ENCODE data around the gene NSFL1C.
"Not testable (repeated sequence)": the region's sequence is repeated elsewhere in the genome, so short reads cannot be mapped to it uniquely, and the experiment has no call there.

The NSFL1C gene

GRCh38 chr20:1423206-1423605, 43.4 kb downstream of the NSFL1C start:
- no peak for DNase-seq

DNA sequence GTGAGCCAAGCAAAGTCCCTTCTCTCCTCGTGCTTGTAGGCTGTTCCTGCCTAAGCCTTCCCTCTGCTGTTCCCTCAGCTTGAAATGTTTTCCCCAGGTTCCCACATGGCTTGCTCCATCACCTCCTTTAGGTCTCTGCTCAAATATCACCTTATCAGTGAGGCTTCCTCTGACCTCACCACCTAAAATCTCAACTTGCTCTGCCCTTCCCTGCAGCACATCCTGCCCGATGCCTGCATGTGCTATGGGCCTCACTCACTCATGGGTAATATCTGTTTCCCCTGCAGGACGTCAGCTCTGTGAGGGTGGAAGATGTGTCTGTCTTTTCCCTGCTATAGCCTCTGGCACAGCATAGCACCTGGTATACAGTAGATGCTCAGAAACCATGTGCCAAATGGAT, 43.9 kb downstream of the NSFL1C start:
- DNase-seq, result no peak

DNA sequence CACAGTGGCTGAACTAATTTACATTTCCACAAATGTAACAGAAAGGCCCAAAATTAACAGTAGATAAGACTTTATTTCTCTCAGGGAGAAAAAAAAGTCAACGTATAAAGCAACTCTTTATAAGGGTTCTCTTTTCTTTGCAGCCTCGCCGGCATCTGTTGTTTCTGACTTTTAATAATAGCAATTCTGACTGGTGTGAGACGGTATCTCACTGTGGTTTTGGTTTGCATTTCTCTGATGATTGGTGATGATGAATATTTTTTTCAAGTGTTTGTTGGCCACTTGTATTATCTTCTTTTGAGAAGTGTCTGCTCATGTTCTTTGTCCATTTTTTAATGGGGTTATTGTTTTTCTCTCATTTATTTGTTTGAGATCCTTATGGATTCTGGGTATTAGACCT, 46.6 kb downstream of the NSFL1C start:
- no peak for DNase-seq

GRCh38 chr20:1418350-1418749, 48.3 kb downstream of the NSFL1C start:
- DNase-seq, result no peak

DNA sequence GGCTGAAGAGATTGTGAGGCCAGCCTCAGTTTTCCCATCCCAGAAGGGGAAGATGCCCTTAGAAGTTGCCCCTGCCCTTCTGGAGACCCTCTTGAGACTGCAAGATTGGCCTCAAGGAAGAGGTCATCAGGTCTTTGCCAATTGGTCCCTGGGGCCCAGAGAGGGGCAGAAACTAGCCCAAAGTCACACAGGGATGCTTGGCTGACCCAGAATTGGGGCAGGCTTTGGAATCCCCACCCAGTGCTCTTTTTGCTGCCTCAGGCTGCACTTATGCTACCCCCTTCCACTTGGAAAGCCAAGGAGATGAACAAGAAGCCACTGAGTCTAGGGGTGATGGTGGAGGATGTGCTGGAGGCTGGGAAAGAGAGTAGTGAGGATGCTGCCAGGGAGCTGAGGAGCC, 48.9 kb downstream of the NSFL1C start:
- no peak for DNase-seq

GRCh38 chr20:1417273-1417672, 49.4 kb downstream of the NSFL1C start:
- DNase-seq, result no peak

- no peak for DNase-seq
Measured at GRCh38 chr20:1415667-1416468, 50.8 kb downstream of the NSFL1C start.

- DNase-seq, result no peak
Measured at GRCh38 chr20:1414982-1415381, 51.7 kb downstream of the NSFL1C start.

GRCh38 chr20:1405801-1406200, 60.8 kb downstream of the NSFL1C start:
- DNase-seq, result no peak

DNA sequence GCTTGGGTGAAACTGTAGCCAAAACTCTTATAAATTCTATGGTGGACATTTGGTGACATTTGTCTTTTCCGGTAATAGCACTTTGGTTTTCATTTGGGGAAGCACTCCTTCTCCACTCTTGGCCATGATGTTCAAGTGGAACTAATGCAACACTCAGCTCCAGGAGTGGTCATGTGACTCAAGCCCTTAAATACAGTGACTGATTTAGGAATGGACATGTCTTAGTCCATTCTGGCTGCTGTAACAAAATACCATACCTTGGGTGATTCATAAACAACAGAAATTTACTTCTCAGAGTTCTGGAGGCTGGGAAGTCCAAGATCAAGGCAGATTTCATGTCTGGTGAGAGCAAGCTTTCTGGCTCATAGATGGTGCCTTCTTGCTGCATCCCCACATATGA, 63.0 kb downstream of the NSFL1C start:
- DNase-seq, result no peak

GRCh38 chr20:1402149-1402548, 64.5 kb downstream of the NSFL1C start:
- DNase-seq, result no peak

DNA sequence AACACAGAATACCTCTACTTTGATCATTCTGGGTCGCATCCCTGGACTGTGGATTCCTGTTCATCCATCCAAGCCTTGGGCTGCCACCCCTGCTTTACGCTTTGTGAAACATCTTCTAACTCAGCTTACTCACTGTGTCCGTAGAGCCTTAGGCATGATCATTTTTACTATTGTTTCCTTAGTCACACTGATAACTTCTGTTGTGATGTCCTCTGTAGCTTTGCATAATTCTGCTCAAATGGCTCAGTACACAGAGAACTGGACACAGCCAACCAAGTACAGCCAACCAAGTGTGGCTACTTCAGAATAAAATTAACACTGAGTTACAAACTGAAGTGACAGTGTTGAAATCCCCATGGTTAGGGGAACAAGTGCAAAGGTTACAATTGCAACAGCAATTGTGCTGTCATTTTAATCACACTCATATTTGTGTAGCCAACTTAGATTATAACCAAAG, 65.2 kb downstream of the NSFL1C start:
- DNase-seq, result no peak

GRCh38 chr20:1399678-1400366, 66.8 kb downstream of the NSFL1C start:
- peak; percentile 14 to 72 for DNase-seq

GRCh38 chr20:1398185-1398584, 68.5 kb downstream of the NSFL1C start:
- not testable (repeated sequence) for DNase-seq

GRCh38 chr20:1397710-1398109, 68.9 kb downstream of the NSFL1C start:
- no peak for DNase-seq

DNA sequence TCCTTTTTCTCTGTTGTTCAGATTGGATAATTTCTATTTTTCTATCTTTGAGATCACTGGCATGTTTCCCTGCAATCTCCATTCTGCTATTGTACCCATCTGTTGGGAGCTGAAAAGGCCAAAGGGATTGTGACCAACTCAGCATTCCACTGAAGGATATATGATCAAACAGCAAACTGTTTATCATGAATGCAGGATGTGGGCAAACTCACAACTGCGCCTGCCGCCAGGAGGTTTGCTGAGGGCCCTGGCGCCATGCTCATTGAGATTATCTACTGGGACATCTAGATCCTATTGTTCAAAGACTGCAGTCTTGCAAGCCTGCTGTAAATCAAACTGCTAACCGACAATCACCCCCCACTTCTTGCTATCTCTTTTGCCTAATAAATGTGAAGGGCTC, 69.9 kb downstream of the NSFL1C start:
- DNase-seq, result no peak

- no peak for DNase-seq
Measured at GRCh38 chr20:1396264-1396663, 70.4 kb downstream of the NSFL1C start.

DNA sequence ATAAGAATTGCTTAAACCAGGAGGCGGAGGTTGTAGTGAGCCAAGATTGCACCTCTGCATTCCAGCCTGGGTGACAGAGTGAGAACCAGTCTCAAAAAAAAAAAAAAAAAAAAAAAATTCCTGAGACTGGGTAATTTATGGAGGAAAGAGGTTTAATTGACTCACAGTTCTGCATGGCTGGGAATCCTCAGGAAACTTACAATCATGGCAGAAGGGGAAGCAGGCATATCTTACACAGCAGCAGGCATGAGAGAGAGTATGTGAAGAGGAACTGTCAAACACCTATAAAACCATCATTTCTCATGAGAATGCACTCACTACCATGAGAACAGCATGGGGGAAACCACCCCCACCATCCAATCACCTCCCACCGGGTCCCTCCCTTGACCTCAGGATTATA, 72.0 kb downstream of the NSFL1C start:
- DNase-seq, result no peak

DNA sequence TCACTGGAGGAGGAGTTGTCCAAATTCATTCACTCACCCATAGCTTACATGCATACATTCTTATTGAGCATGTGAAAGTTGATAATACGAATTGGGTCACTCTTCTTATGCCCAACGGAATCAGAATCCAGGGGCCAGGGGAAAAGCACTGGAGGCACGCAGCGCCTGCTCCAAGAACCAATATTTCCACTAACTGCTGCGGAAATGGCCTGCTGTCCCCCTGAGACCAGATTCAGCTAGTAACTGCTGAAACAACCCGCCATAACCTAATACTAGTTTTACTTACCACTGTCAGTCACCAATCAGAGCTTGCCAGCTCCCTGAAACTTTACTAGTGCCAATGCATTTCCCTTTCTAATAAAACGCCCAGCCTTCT, 73.2 kb downstream of the NSFL1C start:
- DNase-seq, result no peak

- DNase-seq, result peak; percentile 88 to 97
Measured at GRCh38 chr20:1392693-1393506, 73.7 kb downstream of the NSFL1C start, which contains the start of gene FKBP1A. TSS of gene FKBP1A (minus strand) at chr20:1393054. CDS start at chr20:1392998, 56 bp downstream.

DNA sequence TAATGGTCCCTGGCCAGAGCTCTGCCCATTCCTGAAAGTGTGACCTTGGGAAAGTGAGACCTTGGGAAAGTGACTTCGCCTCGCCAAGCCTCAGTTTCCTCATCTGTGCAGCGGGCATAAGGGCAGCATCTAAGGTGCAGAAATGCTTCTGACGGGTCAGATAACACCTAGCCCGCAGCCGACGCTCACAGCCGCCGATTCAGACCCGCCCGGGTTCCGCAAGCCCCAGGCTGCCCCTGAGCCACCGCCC, 74.3 kb downstream of the NSFL1C start:
- no peak for DNase-seq
